Neural progenitor cell (in vitro differentiated cells): Measurements from ENCODE around the gene FAM98A. TPM values are rescaled to one million over a fixed set of nuclear protein-coding genes. Genes with fewer than 3 reads are reported as not detected.
A peak's percentile ranks its signal among the peaks of the same experiment; 100 is the strongest.

Source experiments
- DNase-seq: peaks from one replicate; pipeline ENCODE4 v3.0.0-alpha.2; 2016; ENCODE audit warnings: low spot score
- H2AFZ ChIP-seq: fragments of 200-600 bp; sonication (generic); replicated peaks from 2 replicates; pipeline ENCODE4 v1.6.1; 2016; ENCODE audit warnings: antibody characterized with exemption
- H3F3A ChIP-seq: fragments of 200-600 bp; sonication (generic); 2 replicates; pipeline ENCODE4 v1.6.1; 2016; ENCODE audit warnings: antibody characterized with exemption, low read depth
- H3K27ac ChIP-seq: fragments of 200-600 bp; sonication (generic); 2 replicates; pipeline ENCODE4 v1.5.1; 2016; ENCODE audit warnings: mild to moderate bottlenecking
- H3K27me3 ChIP-seq: fragments of 200-600 bp; sonication (generic); 2 replicates; pipeline ENCODE4 v1.6.1; 2016; ENCODE audit warnings: mild to moderate bottlenecking, moderate library complexity
- H3K36me3 ChIP-seq: fragments of 200-600 bp; sonication (generic); 2 replicates; pipeline ENCODE4 v1.5.1; 2016
- H3K4me1 ChIP-seq: fragments of 200-600 bp; sonication (generic); 2 replicates; pipeline ENCODE4 v1.6.1; 2016; ENCODE audit warnings: mixed run types
- H3K4me2 ChIP-seq: fragments of 200-600 bp; sonication (generic); 2 replicates; pipeline ENCODE4 v1.6.1; 2016
- H3K4me3 ChIP-seq: fragments of 200-600 bp; sonication (generic); 2 replicates; pipeline ENCODE4 v1.5.1; 2016
- H3K79me2 ChIP-seq: fragments of 200-600 bp; sonication (generic); 2 replicates; pipeline ENCODE4 v1.6.1; 2016; ENCODE audit warnings: low read depth
- H3K9ac ChIP-seq: fragments of 200-600 bp; sonication (generic); 2 replicates; pipeline ENCODE4 v1.6.1; 2016
- H3K9me3 ChIP-seq: fragments of 200-600 bp; sonication (generic); 2 replicates; pipeline ENCODE4 v1.5.1; 2016; ENCODE audit warnings: low read depth
- H4K20me1 ChIP-seq: fragments of 200-600 bp; sonication (generic); 2 replicates; pipeline ENCODE4 v1.6.1; 2016; ENCODE audit warnings: low read depth
- H3K27ac Mint-ChIP-seq: 3 replicates; pipeline ENCODE4 v1.8.0; 2021; ENCODE audit warnings: mixed read lengths
- H3K27me3 Mint-ChIP-seq: 2 replicates; pipeline ENCODE4 v1.8.0; 2022; ENCODE audit warnings: low read depth, mild to moderate bottlenecking, inconsistent platforms, moderate library complexity, mixed read lengths; ENCODE audit not compliant: insufficient read depth
- H3K36me3 Mint-ChIP-seq: 3 replicates; pipeline ENCODE4 v1.8.0; 2021; ENCODE audit warnings: mixed read lengths
- H3K4me1 Mint-ChIP-seq: 3 replicates; pipeline ENCODE4 v1.8.0; 2021; ENCODE audit warnings: mixed read lengths
- H3K4me3 Mint-ChIP-seq: 3 replicates; pipeline ENCODE4 v1.8.0; 2021; ENCODE audit warnings: mild to moderate bottlenecking, moderate library complexity, mixed read lengths
- H3K9me3 Mint-ChIP-seq: 3 replicates; pipeline ENCODE4 v1.8.0; 2020; ENCODE audit warnings: mixed read lengths
- CTCF ChIP-seq: fragments of 200-600 bp; sonication (generic); IDR thresholded peaks from 2 replicates; pipeline ENCODE4 v1.5.1; 2017; ENCODE audit warnings: antibody characterized with exemption, mild to moderate bottlenecking
- EZH2 ChIP-seq: fragments of 200-600 bp; sonication (generic); IDR thresholded peaks from 2 replicates; pipeline ENCODE4 v1.6.1; 2017; ENCODE audit warnings: antibody characterized with exemption, mild to moderate bottlenecking, moderate library complexity
- EZH2phosphoT487 ChIP-seq: fragments of 200-600 bp; sonication (generic); IDR thresholded peaks from 2 replicates; pipeline ENCODE4 v1.6.1; 2017; ENCODE audit warnings: antibody characterized with exemption
- total RNA-seq: library from RNA; depleted of rRNA; stranded (reverse); fragments of >200 nt; gene quantifications from 2 replicates; pipeline ENCODE4 v1.2.3, GENCODE V29; 2015; ENCODE audit warnings: low replicate concordance

Gene FAM98A
- total RNA-seq, 1 donor from 2014 or later, result 16.5 TPM

- Histone ChIP-seq H2AFZ (no peak overlapping the region), H3K4me3 (no peak overlapping the region), H3K36me3 (no peaks in the 10 kb centered on the region), H3K4me1 (peaks cover 16% of the 10 kb centered on the region), H3K27ac (no peak overlapping the region), H4K20me1 (no peaks in the 10 kb centered on the region), H3F3A (no peaks in the 10 kb centered on the region), H3K9me3 (no peaks in the 10 kb centered on the region), H3K9ac (no peak overlapping the region), H3K79me2 (no peaks in the 10 kb centered on the region), H3K4me2 (no peak overlapping the region), H3K27me3 (no peaks in the 10 kb centered on the region)
- H3K4me1 Mint-ChIP-seq, result peaks cover 5% of the 10 kb centered on the region
- H3K4me3 Mint-ChIP-seq, result no peak overlapping the region
- H3K36me3 Mint-ChIP-seq, result no peaks in the 10 kb centered on the region
- TF ChIP-seq CTCF, result no peak
- TF ChIP-seq EZH2phosphoT487, result no peak
- no peak for TF ChIP-seq EZH2
- no peak overlapping the region for H3K27ac Mint-ChIP-seq
- DNase-seq, result no peak
- no peaks in the 10 kb centered on the region for H3K9me3 Mint-ChIP-seq
- no peaks in the 10 kb centered on the region for H3K27me3 Mint-ChIP-seq
Measured at GRCh38 chr2:33579227-33579626, 19.9 kb downstream of the FAM98A start.

GRCh38 chr2:33577668-33578067, 21.4 kb downstream of the FAM98A start:
- H3K4me1 ChIP-seq, result peaks cover 13% of the 10 kb centered on the region
- Mint-ChIP-seq H3K9me3 (no peaks in the 10 kb centered on the region), H3K36me3 (no peaks in the 10 kb centered on the region), H3K4me3 (no peak overlapping the region), H3K27me3 (no peaks in the 10 kb centered on the region), H3K27ac (no peak overlapping the region), H3K4me1 (peaks cover 5% of the 10 kb centered on the region)
- TF ChIP-seq EZH2 (no peak), EZH2phosphoT487 (no peak), CTCF (no peak)
- no peak overlapping the region for H3K4me3 ChIP-seq
- H3K36me3 ChIP-seq, result no peaks in the 10 kb centered on the region
- no peak overlapping the region for H3K27ac ChIP-seq
- no peak for DNase-seq
- no peaks in the 10 kb centered on the region for H3K27me3 ChIP-seq
- H3K9ac ChIP-seq, result no peak overlapping the region
- H3K79me2 ChIP-seq, result no peaks in the 10 kb centered on the region
- H3K9me3 ChIP-seq, result no peaks in the 10 kb centered on the region
- H2AFZ ChIP-seq, result no peak overlapping the region
- H3K4me2 ChIP-seq, result peak overlapping the region; percentile 57
- no peaks in the 10 kb centered on the region for H4K20me1 ChIP-seq
- H3F3A ChIP-seq, result no peaks in the 10 kb centered on the region

- no peaks in the 10 kb centered on the region for H3F3A ChIP-seq
- H3K9me3 Mint-ChIP-seq, result no peaks in the 10 kb centered on the region
- H3K79me2 ChIP-seq, result no peaks in the 10 kb centered on the region
- no peaks in the 10 kb centered on the region for H3K27me3 Mint-ChIP-seq
- DNase-seq, result peak; percentile 39
- peaks cover 5% of the 10 kb centered on the region for H3K4me1 Mint-ChIP-seq
- no peaks in the 10 kb centered on the region for H3K36me3 Mint-ChIP-seq
- H2AFZ ChIP-seq, result no peak overlapping the region
- TF ChIP-seq EZH2phosphoT487 (no peak), CTCF (no peak), EZH2 (no peak)
- H3K27me3 ChIP-seq, result no peaks in the 10 kb centered on the region
- peak overlapping the region; percentile 57 for H3K4me2 ChIP-seq
- H3K27ac Mint-ChIP-seq, result no peak overlapping the region
- H4K20me1 ChIP-seq, result no peaks in the 10 kb centered on the region
- no peak overlapping the region for H3K27ac ChIP-seq
- H3K4me3 Mint-ChIP-seq, result no peak overlapping the region
- H3K4me1 ChIP-seq, result peaks cover 13% of the 10 kb centered on the region
- no peaks in the 10 kb centered on the region for H3K36me3 ChIP-seq
- H3K4me3 ChIP-seq, result no peak overlapping the region
- H3K9me3 ChIP-seq, result no peaks in the 10 kb centered on the region
- H3K9ac ChIP-seq, result no peak overlapping the region
Measured at GRCh38 chr2:33577084-33577483, 22.0 kb downstream of the FAM98A start.

GRCh38 chr2:33573657-33574056, 25.4 kb downstream of the FAM98A start:
- Histone ChIP-seq H4K20me1 (no peaks in the 10 kb centered on the region), H3K79me2 (no peaks in the 10 kb centered on the region), H3K4me1 (peaks cover 13% of the 10 kb centered on the region), H3K9me3 (no peaks in the 10 kb centered on the region), H2AFZ (no peak overlapping the region), H3F3A (no peaks in the 10 kb centered on the region), H3K4me2 (no peak overlapping the region), H3K36me3 (no peaks in the 10 kb centered on the region), H3K4me3 (no peak overlapping the region), H3K27ac (no peak overlapping the region), H3K9ac (no peak overlapping the region), H3K27me3 (no peaks in the 10 kb centered on the region)
- Mint-ChIP-seq H3K27me3 (no peaks in the 10 kb centered on the region), H3K9me3 (no peaks in the 10 kb centered on the region), H3K4me1 (peaks cover 5% of the 10 kb centered on the region), H3K27ac (no peak overlapping the region), H3K4me3 (no peak overlapping the region), H3K36me3 (no peaks in the 10 kb centered on the region)
- no peak for DNase-seq
- TF ChIP-seq EZH2phosphoT487 (no peak), CTCF (no peak), EZH2 (no peak)
